Esophagus muscularis mucosa (tissue), 4 donors: ENCODE measurements around the gene MLXIPL. TPM values are rescaled to one million over a fixed set of nuclear protein-coding genes. Genes with fewer than 3 reads are reported as not detected.
"Not testable (repeated sequence)": the region's sequence is repeated elsewhere in the genome, so short reads cannot be mapped to it uniquely, and the experiment has no call there.

Experiments used
- DNase-seq: peaks from one replicate; pipeline ENCODE4 v3.0.0-alpha.2; 2017; ENCODE audit errors: extremely low spot score
- H3K27ac ChIP-seq, 4 donors: fragments of 200-600 bp; sonication (generic); replicated peaks in 1 of 4; 1 replicate in 3 of 4; 2 replicates in 1 of 4; pipeline ENCODE4 v1.5.1; 2016 to 2019; ENCODE audit warnings: mild to moderate bottlenecking in 1 of 4
- H3K27me3 ChIP-seq, 4 donors: fragments of 200-600 bp; sonication (generic); one replicate each; pipeline versions ENCODE4 v1.5.1 to v1.6.0; 2016 to 2019
- H3K36me3 ChIP-seq, 4 donors: fragments of 200-600 bp; sonication (generic); one replicate each; pipeline ENCODE4 v1.5.1; 2016 to 2019
- H3K4me1 ChIP-seq, 4 donors: fragments of 200-600 bp; sonication (generic); one replicate each; pipeline ENCODE4 v1.5.1; 2016 to 2019
- H3K4me3 ChIP-seq, 4 donors: fragments of 200-600 bp; sonication (generic); 1 replicate in 2 of 4; 2 replicates in 2 of 4; pipeline ENCODE4 v1.5.1; 2016 to 2019; ENCODE audit warnings: mild to moderate bottlenecking in 4 of 4, moderate library complexity in 1 of 4
- H3K9me3 ChIP-seq, 4 donors: fragments of 200-600 bp; sonication (generic); 1 replicate in 3 of 4; 2 replicates in 1 of 4; pipeline ENCODE4 v1.5.1; 2016 to 2019
- CTCF ChIP-seq, 3 experiments: fragments of 200-600 bp in 2 of 3; fragments of 450-650 bp in 1 of 3; sonication (generic) in 2 of 3; IDR thresholded peaks; one replicate each; pipeline ENCODE4 v1.5.1; 2017 to 2019; ENCODE audit warnings: antibody characterized with exemption in 3 of 3, mild to moderate bottlenecking in 2 of 3, moderate library complexity in 1 of 3
- EP300 ChIP-seq: sonication (generic); formaldehyde crosslinking; IDR thresholded peaks from one replicate; pipeline ENCODE4 v1.6.1; 2017; ENCODE audit warnings: antibody characterized with exemption
- POLR2A ChIP-seq: fragments of 450-650 bp; IDR thresholded peaks from one replicate; pipeline ENCODE4 v1.6.1; 2017; ENCODE audit warnings: antibody characterized with exemption, moderate library complexity, mild to moderate bottlenecking, low read depth
- POLR2AphosphoS5 ChIP-seq, 2 donors: sonication (generic); formaldehyde crosslinking; IDR thresholded peaks; one replicate each; pipeline ENCODE4 v1.6.1; 2017; ENCODE audit warnings: antibody characterized with exemption in 2 of 2
- WGBS: methylation state at CpG from one replicate; pipeline ENCODE4 v1.1.5; 2018; 5-methylcytosine and 5-hydroxymethylcytosine counted together
- intact Hi-C: fragments of 100-400 bp; cut with DNase I; formaldehyde crosslinking; loops from one replicate; pipeline ENCODE4 v1.15.1; 2023
- total RNA-seq, 4 donors: library from RNA; depleted of rRNA; stranded (reverse); fragments of >200 nt; gene quantifications; one replicate each; pipeline versions ENCODE4 v1.1.0 to v1.2.1, GENCODE V29; 2016

MLXIPL gene
- total RNA-seq, 4 donors from 2014 or later, result 6.5 to 19.5 (median 10.3) TPM

DNA sequence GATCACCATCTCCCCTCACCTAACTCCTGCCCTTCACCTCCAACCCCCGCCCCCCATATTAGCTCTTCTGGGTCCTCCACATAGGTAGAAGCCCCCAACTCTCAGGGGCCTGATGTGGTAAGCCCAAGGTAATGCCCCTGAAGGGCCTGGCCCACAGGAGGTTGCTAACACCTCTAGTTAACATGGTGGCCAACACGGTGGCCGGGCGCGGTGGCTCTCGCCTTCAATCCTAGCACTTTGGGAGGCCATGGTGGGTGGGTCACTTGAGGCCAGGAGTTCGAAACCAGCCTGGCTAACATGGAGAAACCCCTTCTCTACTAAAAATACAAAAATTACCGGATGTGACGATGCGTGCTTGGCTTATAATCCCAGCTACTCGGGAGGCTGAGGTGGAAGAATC lies 954 bp upstream of the MLXIPL start:
- no peak for DNase-seq
- no peak overlapping the region for H3K4me3 ChIP-seq
- H3K27me3 ChIP-seq, result peaks cover 0 to 91% (median 32%) of the 10 kb centered on the region in 4 donors
- no peak for TF ChIP-seq EP300
- peaks cover 9 to 27% (median 22%) of the 10 kb centered on the region in 4 donors for H3K4me1 ChIP-seq
- no peaks in the 10 kb centered on the region for H3K9me3 ChIP-seq
- no peaks in the 10 kb centered on the region for H3K36me3 ChIP-seq
- no peak overlapping the region for H3K27ac ChIP-seq
- intact Hi-C loops, result no loop called here
- WGBS, result 96% methylated on average over 11 of the region's 11 CpGs

DNA sequence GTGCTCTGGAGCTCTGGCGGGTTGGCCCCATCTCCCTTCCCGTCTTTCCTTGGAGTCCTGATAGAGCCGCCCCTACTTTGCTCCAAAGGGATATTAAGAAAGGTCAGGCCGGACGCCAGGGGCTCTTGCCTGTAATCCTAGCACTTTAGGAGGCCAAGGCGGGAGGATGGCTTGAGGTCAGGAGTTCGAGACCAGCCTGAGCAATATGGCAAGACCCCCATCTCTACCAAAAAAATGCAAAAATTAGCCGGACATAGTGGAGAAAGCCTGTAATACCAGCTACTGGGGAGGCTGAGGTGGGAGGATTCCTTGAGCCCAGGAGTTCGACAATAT lies 313 bp upstream of the MLXIPL start:
- intact Hi-C loops, result no loop called here
- H3K27ac ChIP-seq, result no peak overlapping the region
- no peak for TF ChIP-seq POLR2AphosphoS5 (IDR thresholded peaks at IDR 0.05)
- no peak for TF ChIP-seq POLR2A
- no peak for TF ChIP-seq EP300
- no peak for TF ChIP-seq CTCF (IDR thresholded peaks at IDR 0.05)
- H3K4me3 ChIP-seq, result peak overlapping the region; percentile 52 to 57 (median 54)
- no peak for DNase-seq
- peaks cover 0 to 87% (median 32%) of the 10 kb centered on the region in 4 donors for H3K27me3 ChIP-seq
- WGBS, result 50% methylated on average over 9 of the region's 9 CpGs
- no peaks in the 10 kb centered on the region for H3K9me3 ChIP-seq
- peaks cover 9 to 27% (median 22%) of the 10 kb centered on the region in 4 donors for H3K4me1 ChIP-seq
- no peaks in the 10 kb centered on the region for H3K36me3 ChIP-seq

DNA sequence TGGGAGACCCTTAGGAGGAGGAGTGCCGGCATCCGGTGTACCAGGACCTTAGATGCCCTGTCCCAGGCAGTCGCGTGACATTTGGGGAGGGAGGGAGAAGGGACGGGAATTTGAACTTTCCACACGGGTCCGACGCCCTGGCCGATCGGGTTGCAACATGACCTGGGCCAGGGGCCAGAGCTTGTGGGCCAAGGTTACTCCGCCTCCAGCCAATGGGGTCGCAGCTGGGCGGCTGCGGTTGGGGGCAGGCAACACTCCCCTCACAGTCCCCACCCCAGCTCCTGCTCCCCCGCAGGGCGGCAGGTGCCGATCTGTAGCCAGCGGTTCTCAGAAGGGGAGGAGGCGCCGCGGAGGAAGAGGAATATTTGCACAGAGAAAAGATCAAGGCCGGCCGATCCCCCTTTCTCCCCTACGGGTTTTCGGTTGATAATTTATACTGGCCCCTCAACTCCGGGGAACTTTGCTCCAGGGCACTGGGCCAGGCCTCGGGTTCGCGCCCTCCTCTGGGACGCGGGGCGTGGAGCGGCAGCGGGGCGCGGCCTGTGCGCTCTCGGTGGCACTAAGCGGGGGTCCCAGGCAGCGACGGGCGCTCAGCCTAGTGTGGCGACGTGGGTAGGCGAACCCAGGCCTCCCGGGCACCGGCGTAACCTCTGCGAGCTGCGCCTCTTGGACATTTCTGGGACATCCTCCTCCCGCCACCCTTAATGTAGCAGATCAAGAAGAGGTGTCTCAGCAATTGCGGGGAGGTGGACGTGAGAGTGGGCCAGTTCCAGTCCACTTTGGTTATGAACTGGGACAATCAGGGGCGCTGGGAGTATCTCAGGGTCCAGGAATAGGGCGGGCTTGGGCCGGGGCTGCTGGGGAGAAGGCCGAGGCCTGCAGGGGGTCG lies 1.2 kb downstream of the MLXIPL start:
- Histone ChIP-seq H3K27ac (peak overlapping the region in 3 of 4 donors; percentile 16 to 53 (median 41)), H3K4me1 (peaks cover 9 to 27% (median 22%) of the 10 kb centered on the region in 4 donors), H3K27me3 (peaks cover 0 to 72% (median 32%) of the 10 kb centered on the region in 4 donors), H3K4me3 (peak overlapping the region; percentile 52 to 57 (median 54)), H3K36me3 (no peaks in the 10 kb centered on the region), H3K9me3 (no peaks in the 10 kb centered on the region)
- intact Hi-C loops, result no loop called here
- no peak for DNase-seq
- peak in 1 of 2 donors; percentile 59 for TF ChIP-seq POLR2AphosphoS5 (IDR thresholded peaks at IDR 0.05)
- no peak for TF ChIP-seq EP300
- TF ChIP-seq CTCF (IDR thresholded peaks at IDR 0.05), result no peak
- peak; percentile 33 for TF ChIP-seq POLR2A
- WGBS, result 15% methylated on average over 22 of the region's 58 CpGs

GRCh38 chr7:73622527-73622908 lies 1.8 kb downstream of the MLXIPL start:
- Histone ChIP-seq H3K9me3 (no peaks in the 10 kb centered on the region), H3K4me3 (peak overlapping the region in 3 of 4 donors; percentile 52 to 57 (median 56)), H3K36me3 (no peaks in the 10 kb centered on the region), H3K27ac (peak overlapping the region in 1 of 4 donors; percentile 33), H3K27me3 (peaks cover 0 to 67% (median 32%) of the 10 kb centered on the region in 4 donors), H3K4me1 (peaks cover 9 to 27% (median 22%) of the 10 kb centered on the region in 4 donors)
- 35% methylated on average over 2 of the region's 2 CpGs for WGBS
- DNase-seq, result no peak
- intact Hi-C loops, result no loop called here
- TF ChIP-seq EP300 (no peak), POLR2AphosphoS5 (IDR thresholded peaks at IDR 0.05) (no peak), CTCF (IDR thresholded peaks at IDR 0.05) (no peak), POLR2A (no peak)

- TF ChIP-seq POLR2AphosphoS5 (IDR thresholded peaks at IDR 0.05), result no peak
- peaks cover 0 to 56% (median 32%) of the 10 kb centered on the region in 4 donors for H3K27me3 ChIP-seq
- intact Hi-C loops, result no loop called here
- H3K4me1 ChIP-seq, result peaks cover 9 to 27% (median 22%) of the 10 kb centered on the region in 4 donors
- no peak for DNase-seq
- H3K9me3 ChIP-seq, result no peaks in the 10 kb centered on the region
- no peak overlapping the region for H3K4me3 ChIP-seq
- 68% methylated on average over 7 of the region's 7 CpGs for WGBS
- H3K27ac ChIP-seq, result no peak overlapping the region
- H3K36me3 ChIP-seq, result no peaks in the 10 kb centered on the region
These were observed 2.9 kb downstream of the MLXIPL start for GRCh38 chr7:73621168-73622063.

DNA sequence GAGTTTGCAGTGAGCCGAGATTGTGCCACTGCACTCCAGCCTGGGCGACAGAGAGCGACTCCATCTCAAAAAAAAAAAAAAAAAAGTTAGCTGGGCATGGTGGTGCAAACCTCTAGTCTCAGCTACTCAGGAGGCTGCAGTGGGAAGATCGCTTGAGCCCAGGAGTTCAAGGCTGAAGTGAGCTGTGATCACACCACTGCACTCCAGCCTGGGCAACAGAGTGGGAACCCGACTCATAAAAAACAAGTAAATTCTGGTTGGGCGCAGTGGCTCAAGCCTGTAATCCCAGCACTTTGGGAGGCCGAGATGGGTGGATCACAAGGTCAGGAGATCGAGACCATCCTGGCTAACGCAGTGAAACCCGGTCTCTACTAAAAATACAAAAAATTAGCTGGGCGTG lies 4.9 kb downstream of the MLXIPL start:
- WGBS, result 90% methylated on average over 11 of the region's 11 CpGs
- Histone ChIP-seq H3K27me3 (peaks cover 0 to 44% (median 25%) of the 10 kb centered on the region in 4 donors), H3K4me1 (peaks cover 9 to 21% (median 20%) of the 10 kb centered on the region in 4 donors)
- intact Hi-C loops, DNase-seq, H3K4me3 ChIP-seq, H3K27ac ChIP-seq, H3K36me3 ChIP-seq, H3K9me3 ChIP-seq: not testable (repeated sequence)
